Frontal cortex (tissue), 4 donors: Measurements from ENCODE around the gene LDHB. TPM values are rescaled to one million over a fixed set of nuclear protein-coding genes. Genes with fewer than 3 reads are reported as not detected.
"Not testable (repeated sequence)": the region's sequence is repeated elsewhere in the genome, so short reads cannot be mapped to it uniquely, and the experiment has no call there.

Source experiments
- DNase-seq, 2 donors: peaks; one replicate each; pipeline ENCODE4 v3.0.0; 2012; ENCODE audit warnings: low spot score in 2 of 2
- FAIRE-seq: peaks from 2 replicates; lab custom pipeline; 2012; peaks lifted over from hg19 to GRCh38; lab: Jason Lieb, UNC
- total RNA-seq: library from RNA; depleted of rRNA; stranded (reverse); fragments of >200 nt; gene quantifications from one replicate; pipeline ENCODE4 v1.2.3, GENCODE V29; 2014
- donor health status: control.
- donor health status: control.
- donor health status: control.

LDHB gene
- total RNA-seq, 1 donor from 2014 or later: 495 TPM

DNA sequence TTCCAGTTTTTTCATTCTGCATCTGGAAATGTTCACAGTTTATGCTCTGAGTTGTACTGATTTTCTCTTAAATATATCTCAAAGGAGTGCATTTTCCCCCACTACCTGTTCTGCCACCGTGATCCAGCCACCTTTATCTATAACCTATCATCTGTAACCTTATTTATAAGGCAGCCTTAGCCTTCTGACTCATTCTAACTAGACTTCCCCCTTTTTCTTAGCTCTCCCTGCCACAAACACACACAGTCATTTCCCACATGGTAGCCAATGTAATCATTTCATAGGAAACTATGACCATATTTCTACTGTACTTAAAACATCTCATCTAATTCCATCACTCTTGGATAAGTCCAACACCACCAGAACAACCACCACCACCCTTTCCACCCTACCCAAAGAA lies 42.2 kb downstream of the LDHB start:
- no peak for FAIRE-seq

DNA sequence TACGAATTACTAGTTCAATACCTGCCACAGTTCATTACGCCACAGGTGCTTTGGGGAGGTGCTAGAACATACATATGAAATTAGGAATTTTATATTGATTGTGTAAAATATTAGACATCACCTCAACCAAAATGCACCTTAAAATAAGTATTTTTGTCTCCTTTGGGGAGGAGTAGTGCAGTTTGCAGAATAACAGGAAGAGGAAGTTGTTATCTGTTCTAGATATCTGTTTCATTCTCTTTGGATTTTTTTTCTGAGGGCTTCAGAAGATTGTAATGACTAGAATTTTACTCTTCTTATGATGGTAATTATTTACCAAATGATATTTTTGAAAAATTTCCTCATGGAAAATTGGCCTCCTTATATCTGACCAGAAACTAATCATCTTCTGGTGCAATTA lies 43.1 kb downstream of the LDHB start:
- DNase-seq (no peak), FAIRE-seq (no peak)

More for the DNA sequence above, 42.2 kb downstream of the LDHB start:
- DNase-seq: no peak

DNA sequence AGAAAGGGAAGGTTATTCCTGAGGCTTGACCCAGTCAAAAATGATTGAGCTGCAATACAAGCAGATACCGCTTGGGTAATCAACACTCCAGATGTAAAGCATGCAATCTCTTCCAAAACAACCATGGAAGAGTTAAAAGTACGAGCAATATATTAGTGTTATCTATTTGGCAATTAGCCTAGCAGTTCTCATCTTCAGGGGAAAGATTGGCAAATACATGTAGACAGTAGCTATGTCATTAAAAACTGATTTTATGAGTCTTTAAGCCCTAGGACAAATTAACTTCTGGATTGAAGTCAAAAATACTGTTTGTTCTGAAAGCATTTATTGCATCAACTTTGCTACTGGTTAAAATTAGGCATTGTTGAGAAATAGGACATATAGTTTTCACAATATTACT lies 43.7 kb downstream of the LDHB start:
- no peak for DNase-seq
- no peak for FAIRE-seq

DNA sequence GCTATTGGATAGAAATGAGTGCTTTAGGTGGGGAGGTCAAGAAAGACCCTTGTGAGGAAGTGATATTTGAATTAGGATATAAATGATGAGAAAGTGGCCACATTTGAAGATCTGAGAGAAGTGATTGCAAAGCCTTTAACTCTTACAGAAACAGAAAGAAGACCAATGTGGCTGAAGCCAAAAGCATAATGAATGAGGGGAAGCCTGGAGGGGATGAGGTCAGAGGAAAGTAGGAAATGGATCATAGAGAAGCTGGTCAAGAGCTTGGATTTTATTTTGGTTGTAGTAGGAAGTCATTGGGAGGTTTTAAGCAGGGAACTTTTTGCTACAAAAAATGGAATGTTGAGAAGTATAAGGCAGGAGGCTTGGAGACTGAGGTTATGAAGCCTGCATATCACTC lies 49.4 kb downstream of the LDHB start:
- FAIRE-seq (no peak), DNase-seq (no peak)

DNA sequence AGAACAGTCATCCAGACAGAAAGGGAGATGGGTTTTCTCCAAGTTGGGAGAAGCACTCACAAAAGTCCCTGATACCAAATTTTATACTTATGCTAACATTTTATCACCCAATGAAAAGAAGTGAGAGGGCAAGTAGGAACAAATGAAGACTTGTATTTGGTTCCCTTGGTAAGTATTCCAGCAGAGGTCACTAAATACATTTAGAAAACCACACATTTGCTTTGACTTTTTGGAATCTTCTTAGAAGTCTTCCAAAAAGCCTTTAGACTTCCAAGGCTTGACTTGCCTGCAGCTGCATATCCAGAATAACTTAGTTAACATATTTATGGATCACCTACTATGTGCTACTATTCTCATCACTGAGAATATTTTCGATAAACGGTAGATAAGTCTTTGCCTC lies 49.9 kb downstream of the LDHB start:
- FAIRE-seq: no peak
- DNase-seq: no peak

DNA sequence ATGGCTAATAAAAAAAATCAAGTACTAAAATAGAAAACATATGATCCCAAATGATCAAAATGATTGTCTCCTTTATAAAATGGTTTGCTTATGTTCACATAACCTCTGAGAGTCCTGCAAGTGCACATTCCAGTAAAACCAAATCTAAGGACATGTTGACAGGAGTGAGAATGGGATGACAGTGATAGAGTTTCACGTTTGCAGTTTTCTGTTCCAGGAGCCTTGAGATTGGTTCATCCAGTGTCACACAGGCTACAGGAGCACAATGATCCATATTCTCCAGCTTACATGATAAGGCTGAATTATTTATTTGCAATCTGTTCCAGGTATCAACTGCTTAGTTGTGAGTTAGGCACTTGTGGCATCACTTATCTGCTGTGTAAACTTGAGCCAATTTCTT lies 51.5 kb downstream of the LDHB start:
- FAIRE-seq (no peak), DNase-seq (no peak)

DNA sequence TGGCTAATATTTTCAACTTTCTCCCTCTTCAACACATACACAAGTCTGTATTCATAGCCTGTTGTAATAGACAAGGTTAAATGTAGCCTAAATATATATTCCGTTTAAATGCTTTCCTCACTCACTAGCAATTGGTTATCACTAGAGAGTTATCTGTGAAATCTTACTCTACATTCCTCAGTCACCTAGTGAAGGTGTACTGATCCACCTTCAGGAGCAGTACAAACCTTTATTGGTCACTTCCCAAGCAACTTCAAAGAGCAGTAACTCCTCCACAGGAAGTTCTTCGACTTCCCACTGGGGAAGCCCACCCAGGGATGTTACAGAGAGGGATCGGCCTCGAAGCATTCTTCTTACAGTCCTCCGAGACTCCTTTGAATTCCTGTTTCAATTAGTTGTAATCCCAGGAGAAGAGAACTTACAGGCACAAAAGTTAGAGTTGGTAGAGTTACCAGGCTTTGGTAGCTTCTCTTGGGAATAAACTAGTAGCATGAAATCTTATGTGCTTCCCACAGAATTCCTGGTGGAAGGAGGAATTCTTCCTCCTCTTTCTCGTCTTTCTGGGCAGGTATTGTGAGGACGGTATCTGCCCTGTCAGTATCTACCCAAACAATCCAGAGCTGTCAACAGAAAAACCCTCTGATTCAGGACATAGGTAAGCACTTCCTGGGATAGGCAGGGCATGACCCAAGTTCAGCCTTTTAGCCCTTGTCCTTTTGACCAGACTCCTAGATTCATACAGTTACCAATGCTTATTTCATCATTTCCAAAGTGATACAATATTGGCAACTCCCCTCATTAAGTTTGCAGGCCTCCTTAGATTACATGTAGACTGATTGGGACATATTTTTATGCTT lies 53.2 kb downstream of the LDHB start, which contains the start of gene GYS2:
Gene GYS2 (minus strand): TSS at position 603 of the 857 bp plus-strand sequence. CDS start 255 bp downstream, at position 348.
- DNase-seq (no peak), FAIRE-seq (no peak)

DNA sequence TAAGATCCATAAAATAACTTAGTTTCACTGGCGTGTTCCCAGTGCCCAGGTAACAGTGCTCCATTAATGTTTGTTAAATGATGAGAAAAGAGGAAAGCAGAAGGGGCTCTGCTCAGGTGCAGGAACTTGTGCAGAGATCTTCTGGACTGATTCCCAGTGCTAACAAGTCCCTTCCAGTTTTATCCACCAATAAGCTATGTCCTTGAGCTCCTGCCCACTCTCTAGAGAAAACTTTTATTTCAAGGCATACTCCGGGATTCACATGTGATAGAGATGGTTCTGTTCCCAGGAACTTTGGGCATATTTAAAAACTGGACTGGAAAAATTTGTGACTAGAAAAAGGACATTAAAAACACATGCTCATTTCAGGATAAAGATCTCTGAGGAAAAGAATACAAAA lies 54.9 kb downstream of the LDHB start:
- DNase-seq: no peak
- FAIRE-seq: no peak

DNA sequence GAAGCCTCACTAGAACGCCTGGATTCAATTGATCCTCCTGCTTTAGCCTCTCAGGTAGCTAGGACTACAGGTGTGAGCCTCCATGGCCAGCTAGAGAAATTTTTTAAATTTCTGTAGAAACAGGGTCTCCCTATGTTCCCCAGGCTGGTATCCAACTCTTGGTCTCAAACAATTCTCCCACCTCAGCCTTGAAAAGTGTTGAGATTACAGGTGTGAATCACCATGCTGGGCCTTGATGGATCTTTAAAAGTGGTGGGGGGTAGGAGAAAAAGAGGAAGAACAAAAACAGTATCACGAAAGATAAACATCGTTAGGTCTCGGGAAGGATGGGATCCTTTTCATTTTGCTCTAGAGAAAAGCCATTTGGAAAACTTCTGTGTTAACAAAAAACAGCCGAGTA lies 57.4 kb downstream of the LDHB start:
- no peak for FAIRE-seq
- DNase-seq: no peak

DNA sequence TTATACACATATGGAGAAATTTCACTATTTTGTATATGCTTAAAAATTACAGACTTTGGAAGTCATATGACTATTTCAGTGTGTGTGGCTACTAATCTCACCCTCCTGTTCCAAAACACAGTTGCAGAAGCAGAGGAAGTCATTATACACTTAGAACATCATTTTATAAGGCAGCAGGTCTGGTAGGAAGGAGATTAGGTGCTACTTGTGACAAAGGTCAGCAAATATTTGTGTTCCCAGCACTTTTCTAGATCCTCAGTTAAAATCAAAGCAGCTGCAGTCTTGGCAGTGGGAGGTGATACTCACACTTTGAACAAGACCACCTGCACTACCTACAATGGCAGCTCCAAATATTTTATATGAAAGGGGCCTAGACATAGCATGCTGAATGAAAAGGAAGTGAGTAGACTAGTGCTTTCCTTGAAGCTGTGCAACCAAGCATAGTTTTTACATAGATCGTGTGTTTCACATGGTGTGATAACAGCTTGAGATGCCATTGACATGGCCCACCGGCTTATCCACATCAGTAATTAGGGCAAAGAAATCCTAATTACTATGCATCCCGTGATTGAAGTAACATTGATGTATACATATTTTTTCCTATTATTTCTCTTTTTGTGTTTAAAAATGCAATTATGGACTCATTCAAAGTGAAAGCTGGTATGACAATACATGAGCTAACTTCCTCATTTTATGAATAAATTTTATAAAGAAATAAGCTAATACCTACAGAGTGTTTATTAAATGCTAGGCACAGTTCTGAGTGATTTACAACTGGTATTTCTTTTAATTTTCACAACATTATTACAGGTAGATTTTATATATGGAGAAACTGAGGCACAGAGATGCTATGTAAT lies 58.3 kb downstream of the LDHB start:
- FAIRE-seq (no peak), DNase-seq (no peak)

DNA sequence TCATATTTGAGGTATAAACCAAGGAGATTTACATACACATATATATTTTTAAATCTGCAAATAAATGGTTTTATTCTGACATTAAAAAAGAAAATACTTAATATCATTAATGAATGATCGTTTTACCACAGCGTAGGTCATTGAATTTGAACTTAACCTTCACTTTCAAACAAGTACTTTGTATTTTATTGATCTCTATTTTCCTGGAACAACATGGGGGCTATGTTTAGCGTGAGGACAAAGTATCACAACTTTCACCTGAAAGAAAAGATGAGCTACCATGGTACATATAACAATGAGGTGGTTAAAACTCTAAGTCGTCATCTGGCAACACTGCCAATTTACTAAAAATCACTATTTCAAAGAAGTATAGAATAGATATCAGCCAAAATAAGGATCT lies 59.0 kb downstream of the LDHB start:
- DNase-seq: no peak
- FAIRE-seq: no peak

DNA sequence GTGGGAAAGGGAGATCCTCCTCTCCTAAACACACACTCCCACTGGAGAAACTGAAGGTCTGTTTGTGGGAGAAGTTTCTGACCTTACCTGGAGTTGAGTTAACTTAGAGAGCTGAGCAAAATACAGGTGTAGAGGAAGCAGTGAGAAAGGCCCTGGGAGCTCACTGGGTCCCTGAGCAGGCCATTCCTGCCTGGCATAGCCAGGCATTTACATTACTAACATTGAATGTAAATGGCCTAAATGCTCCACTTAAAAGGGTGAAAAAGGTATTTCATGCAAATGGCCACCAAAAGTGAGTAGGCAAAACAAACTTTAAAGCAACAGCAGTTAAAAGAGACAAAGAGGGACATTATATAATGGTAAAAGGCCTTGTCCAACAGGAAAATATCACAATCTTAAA lies 62.3 kb downstream of the LDHB start:
- FAIRE-seq: not testable (repeated sequence)

DNA sequence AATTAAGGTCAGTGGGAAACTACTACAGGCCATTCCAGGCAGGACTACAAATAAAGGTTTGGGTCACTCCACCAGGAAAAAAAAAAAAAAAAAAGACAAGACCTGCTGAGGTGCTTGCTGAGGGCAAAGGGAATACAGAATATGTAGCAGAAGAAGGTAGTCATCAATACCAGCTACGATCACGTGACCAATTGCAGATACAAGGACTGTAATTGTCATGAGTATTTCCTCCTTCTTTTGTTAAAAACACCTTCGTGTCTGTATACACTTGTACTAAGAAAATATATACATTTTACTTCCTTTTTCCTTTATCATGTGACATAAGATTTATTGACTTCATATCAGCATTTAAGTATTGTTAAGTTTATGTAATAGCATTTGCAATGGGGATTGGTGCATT lies 72.2 kb downstream of the LDHB start:
- FAIRE-seq (no peak), DNase-seq (no peak)

More for the DNA sequence above, 62.3 kb downstream of the LDHB start:
- DNase-seq: not testable (repeated sequence)

Other genes with a start within 250 kb of the LDHB start
- gene PYROXD1, start 220.2 kb downstream of the LDHB start, total RNA-seq: 17.5 TPM
- gene RECQL, start 156.2 kb downstream of the LDHB start, total RNA-seq: 33.0 TPM
- 47.7 TPM for gene GOLT1B, start 156.1 kb downstream of the LDHB start, total RNA-seq
- gene SPX, start 131.5 kb downstream of the LDHB start, total RNA-seq: 0.41 TPM
- gene GYS2, start 53.0 kb downstream of the LDHB start, total RNA-seq: not detected
- 6.5 TPM for gene KCNJ8, start 116.9 kb upstream of the LDHB start, total RNA-seq